Ovary (tissue), 9 donors: ENCODE results near the gene CFAP97D1. TPM values are rescaled to one million over a fixed set of nuclear protein-coding genes. Genes with fewer than 3 reads are reported as not detected.
"Not testable (repeated sequence)": the region's sequence is repeated elsewhere in the genome, so short reads cannot be mapped to it uniquely, and the experiment has no call there.

ENCODE experiments used
- DNase-seq, 5 donors: peaks; one replicate each; pipeline ENCODE4 v3.0.0-alpha.2; 2019 to 2020
- H3K27ac ChIP-seq, 2 donors: fragments of 200-600 bp; one replicate each; pipeline versions ENCODE4 v1.5.1 to v1.8.0; 2019 to 2022
- H3K27me3 ChIP-seq: fragments of 200-600 bp; one replicate; pipeline ENCODE4 v1.8.0; 2022
- H3K36me3 ChIP-seq: fragments of 200-600 bp; sonication (generic); one replicate; pipeline ENCODE4 v1.5.1; 2019
- H3K4me1 ChIP-seq: one replicate; pipeline ENCODE4 v1.8.1; 2013; ENCODE audit warnings: mild to moderate bottlenecking, moderate library complexity; ENCODE audit not compliant: insufficient read depth
- H3K4me3 ChIP-seq: fragments of 200-600 bp; sonication (generic); one replicate; pipeline ENCODE4 v1.5.1; 2017
- H3K9me3 ChIP-seq, 2 donors: fragments of 200-600 bp in 1 of 2; sonication (generic) in 1 of 2; one replicate each; pipeline versions ENCODE4 v1.5.1 to v1.8.1; 2013 to 2019; ENCODE audit warnings: mild to moderate bottlenecking in 1 of 2, moderate library complexity in 1 of 2
- CTCF ChIP-seq, 3 donors: fragments of 450-650 bp in 2 of 3; fragments of 200-600 bp in 1 of 3; IDR thresholded peaks; one replicate each; pipeline versions ENCODE4 v1.5.1 to v1.8.0; 2016 to 2022; ENCODE audit warnings: antibody characterized with exemption in 3 of 3, mild to moderate bottlenecking in 1 of 3
- EP300 ChIP-seq: sonication (generic); formaldehyde crosslinking; IDR thresholded peaks from one replicate; pipeline ENCODE4 v1.6.1; 2017; ENCODE audit warnings: antibody characterized with exemption
- POLR2A ChIP-seq: fragments of 450-650 bp; IDR thresholded peaks from one replicate; pipeline ENCODE4 v1.6.1; 2017; ENCODE audit warnings: antibody characterized with exemption, mild to moderate bottlenecking, moderate library complexity
- WGBS, 3 donors: extraction: QIAGEN DNeasy Blood & Tissue Kit in 1 of 3; methylation state at CpG; one replicate each; pipeline versions ENCODE4 v1.1.5 to v1.1.7; 2013 to 2017; 5-methylcytosine and 5-hydroxymethylcytosine counted together
- intact Hi-C, 4 donors: fragments of 100-400 bp; cut with DNase I; formaldehyde crosslinking; loops; one replicate each; pipeline versions ENCODE4 v1.11.0 to v1.15.1; 2022 to 2023
- polyA plus RNA-seq, 2 donors: library from polyadenylated mRNA; stranded (reverse); fragments of 200-250 nt in 1 of 2; fragments of 350-450 nt in 1 of 2; fragmentation: Illumina TruSeq in 1 of 2; extraction: RNeasy Lipid Tissue Mini Kit (QIAGEN cat#74804) in 1 of 2; gene quantifications; one replicate each; pipeline ENCODE4 v1.2.3, GENCODE V29; 2013 to 2014
- total RNA-seq, 7 donors: library from RNA; depleted of rRNA in 2 of 7; stranded (reverse); fragments of >200 nt in 2 of 7; fragmentation: NEBNext Ultra II Directional in 3 of 7; extraction: Animal tissue kit (Norgen Biotek cat#: 25700) in 3 of 7; gene quantifications; one replicate each; pipeline versions ENCODE4 v1.1.0 to v1.2.4, GENCODE V29; 2016 to 2023
- donor health status: DM: no; HTN: no; CAD: no; lungs with moderate emphysema.
- donor health status: DM: no; HTN: no; CAD: no.
- donor health status: Bipolar disorder and iron deficiency.
- donor health status: DM: yes; HTN: yes; CAD: no.
- donor health status: DM: no; HTN: no; CAD: no.
- donor health status: DM: yes; HTN: yes; CAD: no.

Gene CFAP97D1
- total and polyA plus RNA-seq, 9 donors, result 0.15 TPM; not detected in 8

- no peak overlapping the region for H3K27ac ChIP-seq
- no peak for TF ChIP-seq EP300
- TF ChIP-seq POLR2A, result no peak
- no peak for TF ChIP-seq CTCF (IDR thresholded peaks at IDR 0.05)
- no peak overlapping the region for H3K4me3 ChIP-seq
- no peaks in the 10 kb centered on the region for H3K9me3 ChIP-seq
- 82 to 87% (median 86%) methylated on average over 5 of the region's 5 CpGs for WGBS, 3 donors
- no peaks in the 10 kb centered on the region for H3K27me3 ChIP-seq
- intact Hi-C loops, result no loop called here
- DNase-seq, result no peak
- no peaks in the 10 kb centered on the region for H3K4me1 ChIP-seq
- H3K36me3 ChIP-seq, result no peaks in the 10 kb centered on the region
Observed at GRCh38 chr17:43788540-43788939, 8.3 kb downstream of the CFAP97D1 start.

DNA sequence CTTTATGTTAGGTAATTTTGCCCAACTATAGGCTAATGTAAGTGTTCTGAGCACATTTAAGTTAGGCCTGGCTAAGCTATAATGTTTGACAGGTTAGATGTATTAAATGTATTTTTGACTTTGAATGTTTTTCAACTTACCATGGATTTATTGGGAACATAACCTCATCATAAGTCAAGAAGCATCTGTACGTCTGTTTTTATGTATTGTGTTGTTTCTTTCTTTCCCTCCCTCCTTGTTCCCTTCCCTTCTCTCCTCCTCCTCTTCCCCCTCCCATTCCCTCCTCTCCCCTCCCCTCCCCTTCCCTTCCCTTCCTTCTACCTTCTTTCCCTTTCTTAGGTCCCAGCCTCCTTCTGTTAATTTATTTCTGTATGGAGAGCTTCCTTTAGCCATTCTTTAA lies 9.2 kb downstream of the CFAP97D1 start:
- no peak for DNase-seq
- TF ChIP-seq CTCF (IDR thresholded peaks at IDR 0.05), result no peak
- no peak for TF ChIP-seq EP300
- no peak for TF ChIP-seq POLR2A
- Histone ChIP-seq H3K27ac (no peak overlapping the region), H3K9me3 (no peaks in the 10 kb centered on the region), H3K27me3 (no peaks in the 10 kb centered on the region), H3K4me1 (no peaks in the 10 kb centered on the region), H3K36me3 (no peaks in the 10 kb centered on the region), H3K4me3 (no peak overlapping the region)
- WGBS, 3 donors, result 81 to 93% (median 86%) methylated on average over 1 of the region's 1 CpG
- intact Hi-C loops, result no loop called here

DNA sequence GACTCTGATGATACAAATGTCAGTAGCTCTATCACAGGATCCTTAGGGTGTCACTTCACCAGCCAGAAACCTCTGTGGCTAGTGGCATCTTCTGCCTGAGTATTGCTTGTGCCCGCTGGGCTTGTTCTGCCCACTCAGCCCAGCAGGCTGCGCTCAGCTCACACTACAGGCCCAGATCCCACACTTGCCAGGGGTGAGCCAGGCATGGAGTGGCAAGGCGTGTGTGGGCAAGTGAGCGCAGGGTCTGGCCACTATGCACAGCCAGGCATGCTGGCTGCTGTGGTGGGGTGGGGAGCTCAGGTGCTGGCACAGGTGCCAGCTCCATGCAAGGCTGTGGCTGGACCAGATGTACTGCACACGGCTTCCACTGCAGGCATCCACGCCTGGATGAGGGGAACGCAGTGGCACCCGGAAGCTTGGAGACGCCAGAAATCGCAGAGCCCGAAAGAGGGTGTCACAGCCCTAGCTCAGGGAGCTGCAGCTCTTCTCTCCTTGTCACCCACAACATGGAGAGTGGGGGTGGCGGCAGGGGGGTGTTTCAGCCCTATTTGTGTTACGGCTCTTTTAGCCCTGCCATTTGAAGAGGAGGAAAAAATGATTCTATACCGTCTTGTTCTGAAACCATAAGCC lies 10.2 kb downstream of the CFAP97D1 start:
- no peaks in the 10 kb centered on the region for H3K4me1 ChIP-seq
- 86 to 91% (median 90%) methylated on average over 14 of the region's 14 CpGs for WGBS, 3 donors
- no peak for DNase-seq
- H3K27me3 ChIP-seq, result no peaks in the 10 kb centered on the region
- TF ChIP-seq EP300, result no peak
- TF ChIP-seq CTCF (IDR thresholded peaks at IDR 0.05), result no peak
- TF ChIP-seq POLR2A, result no peak
- no peak overlapping the region for H3K27ac ChIP-seq
- no peaks in the 10 kb centered on the region for H3K9me3 ChIP-seq
- H3K4me3 ChIP-seq, result no peak overlapping the region
- intact Hi-C loops, result no loop called here
- H3K36me3 ChIP-seq, result no peaks in the 10 kb centered on the region

DNA sequence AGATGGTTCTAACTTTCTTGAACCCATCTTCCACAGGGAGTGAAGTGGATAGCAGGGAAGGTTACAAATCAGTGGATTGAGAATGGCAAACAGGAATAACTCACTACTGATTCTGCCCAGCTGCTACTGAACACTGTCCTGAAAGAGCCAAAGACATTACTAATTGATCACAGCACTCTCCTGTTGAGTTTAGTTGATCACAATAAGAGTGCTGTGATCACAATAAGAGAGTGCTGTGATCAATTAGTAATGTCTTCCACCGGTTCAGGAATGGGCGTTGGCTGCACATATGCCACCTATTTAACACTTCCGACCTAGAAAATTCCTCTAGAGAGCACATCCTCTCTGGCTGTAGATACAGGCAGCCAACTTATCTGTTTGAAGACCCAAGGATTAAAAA lies 11.4 kb downstream of the CFAP97D1 start:
- Histone ChIP-seq H3K9me3 (no peaks in the 10 kb centered on the region), H3K36me3 (no peaks in the 10 kb centered on the region), H3K4me3 (no peak overlapping the region), H3K27ac (no peak overlapping the region), H3K4me1 (no peaks in the 10 kb centered on the region), H3K27me3 (no peaks in the 10 kb centered on the region)
- TF ChIP-seq POLR2A, result no peak
- no peak for TF ChIP-seq EP300
- TF ChIP-seq CTCF (IDR thresholded peaks at IDR 0.05), result no peak
- DNase-seq, result no peak
- 1 to 8% (median 6%) methylated on average over 3 of the region's 3 CpGs for WGBS, 3 donors
- intact Hi-C loops, result no loop called here

- H3K36me3 ChIP-seq, DNase-seq, H3K4me3 ChIP-seq, H3K9me3 ChIP-seq, H3K27ac ChIP-seq, H3K27me3 ChIP-seq, H3K4me1 ChIP-seq, intact Hi-C loops: not testable (repeated sequence)
- whole genome bisulfite sequencing, 3 donors, result 79 to 86% (median 86%) methylated on average over 4 of the region's 4 CpGs
Observed at GRCh38 chr17:43792668-43793067, 12.4 kb downstream of the CFAP97D1 start.

- H3K4me3 ChIP-seq, H3K27me3 ChIP-seq, H3K9me3 ChIP-seq, intact Hi-C loops, H3K36me3 ChIP-seq, DNase-seq, H3K4me1 ChIP-seq, H3K27ac ChIP-seq: not testable (repeated sequence)
- WGBS, 3 donors, result 84 to 93% (median 90%) methylated on average over 8 to 9 of the region's 9 CpGs
Observed at GRCh38 chr17:43798024-43798423, 17.8 kb downstream of the CFAP97D1 start.
